Raji (cell line): ENCODE measurements around the gene ANKRD24.

ENCODE experiments used
- POLR2A ChIP-seq: IDR thresholded peaks from 2 replicates; pipeline ENCODE4 v1.6.1; 2011; ENCODE audit warnings: low read depth, low read length, control low read depth; ENCODE audit not compliant: insufficient read depth

The ANKRD24 gene

DNA sequence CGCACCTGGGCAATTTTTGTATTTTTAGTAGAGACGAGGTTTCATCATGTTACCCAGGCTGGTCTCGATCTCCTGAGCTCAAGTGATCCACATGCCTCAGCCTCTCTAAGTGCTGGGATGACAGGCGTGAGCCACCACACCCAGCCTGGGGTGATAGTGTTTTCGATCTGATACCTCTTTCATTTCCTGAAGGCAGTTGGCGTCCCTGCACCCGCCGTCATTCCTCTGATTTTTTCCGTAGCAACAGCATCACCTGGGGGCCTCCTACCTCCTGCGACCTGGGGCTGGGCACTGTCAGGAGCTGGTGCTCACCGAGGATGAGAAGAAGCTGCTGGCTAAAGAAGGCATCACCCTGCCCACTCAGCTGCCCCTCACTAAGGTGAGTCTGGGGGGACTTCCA, 18.2 kb upstream of the ANKRD24 start:
- TF ChIP-seq POLR2A = no peak

DNA sequence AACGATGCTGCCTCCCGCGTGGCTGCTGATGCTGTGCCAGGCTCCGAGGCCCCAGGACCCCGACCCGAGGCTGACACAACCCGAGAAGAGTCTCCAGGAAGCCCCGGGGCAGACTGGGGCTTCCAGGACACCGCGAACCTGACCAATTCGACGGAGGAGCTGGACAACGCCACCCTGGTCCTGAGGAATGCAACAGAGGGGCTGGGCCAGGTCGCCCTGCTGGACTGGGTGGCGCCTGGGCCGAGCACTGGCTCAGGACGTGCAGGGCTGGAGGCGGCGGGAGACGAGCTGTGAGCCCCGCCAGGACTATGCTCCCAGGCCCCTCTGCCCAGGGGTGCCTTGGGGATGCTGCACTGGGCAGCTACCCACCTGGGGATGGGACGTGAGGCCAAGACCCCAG, 10.8 kb upstream of the ANKRD24 start:
- no peak for TF ChIP-seq POLR2A

DNA sequence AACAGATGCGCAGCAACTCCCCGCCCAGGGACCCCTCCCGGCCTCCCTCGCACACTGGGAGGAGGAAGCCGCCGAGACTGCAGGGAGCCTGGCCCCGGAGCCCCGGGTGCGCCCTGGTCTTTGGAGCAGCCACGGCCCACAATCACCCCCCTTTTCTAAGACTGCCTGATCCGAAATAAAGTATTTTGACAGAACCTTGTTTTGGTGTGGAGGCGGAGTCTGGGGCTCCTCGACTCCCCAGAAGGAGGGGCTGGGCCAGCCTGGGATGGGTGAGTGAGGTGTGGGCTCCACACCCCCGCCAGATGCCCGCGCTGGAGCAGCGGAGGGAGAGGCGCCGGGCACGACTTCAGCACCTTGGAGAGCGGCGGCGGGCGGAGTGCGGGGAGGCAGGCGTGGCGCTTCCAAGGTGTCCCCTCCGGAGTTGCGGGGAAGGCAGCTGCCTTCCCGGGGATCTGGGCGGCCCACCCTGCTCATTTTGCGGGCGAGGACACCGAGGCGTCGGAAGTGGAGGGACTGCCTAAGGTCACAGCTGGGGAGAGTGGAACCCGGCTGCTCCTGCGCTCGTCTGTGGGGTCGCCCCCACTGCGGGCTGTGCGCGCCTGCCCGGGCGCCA, 9.5 kb upstream of the ANKRD24 start:
- no peak for TF ChIP-seq POLR2A

DNA sequence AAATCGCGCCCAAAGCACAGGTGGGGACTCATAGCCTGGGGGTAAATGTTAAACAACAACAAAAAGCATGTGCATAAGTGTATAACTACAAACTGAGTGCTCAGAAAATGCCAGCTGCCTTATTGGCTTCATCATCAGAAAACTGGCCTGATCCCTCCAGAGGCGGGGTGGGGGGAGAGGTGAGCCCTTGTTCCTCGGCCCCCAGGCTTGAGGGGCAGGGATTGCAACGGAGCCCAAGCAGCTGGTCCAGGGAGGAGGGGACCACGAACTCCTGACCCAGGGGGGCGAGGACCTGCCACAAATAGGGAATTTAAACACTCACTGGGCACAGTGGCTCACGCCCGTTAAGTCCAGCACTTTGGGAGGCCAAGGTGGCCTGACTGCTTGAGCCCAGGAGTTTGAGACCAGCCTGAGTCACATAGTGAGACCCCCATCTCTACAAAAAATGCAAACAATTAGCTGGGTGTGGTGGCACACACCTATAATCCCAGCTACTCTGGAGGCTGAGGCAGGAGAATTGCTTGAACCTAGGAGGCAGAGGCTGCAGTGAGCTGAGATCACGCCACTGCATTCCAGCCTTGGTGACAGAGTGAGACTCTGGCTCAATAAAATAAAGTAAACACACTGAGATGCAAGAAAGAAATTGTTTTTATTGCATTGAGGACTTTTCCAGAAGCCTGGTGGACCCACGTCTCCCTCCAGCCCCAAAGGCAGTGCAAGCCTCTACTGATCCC, 8.8 kb upstream of the ANKRD24 start:
- TF ChIP-seq POLR2A = no peak

DNA sequence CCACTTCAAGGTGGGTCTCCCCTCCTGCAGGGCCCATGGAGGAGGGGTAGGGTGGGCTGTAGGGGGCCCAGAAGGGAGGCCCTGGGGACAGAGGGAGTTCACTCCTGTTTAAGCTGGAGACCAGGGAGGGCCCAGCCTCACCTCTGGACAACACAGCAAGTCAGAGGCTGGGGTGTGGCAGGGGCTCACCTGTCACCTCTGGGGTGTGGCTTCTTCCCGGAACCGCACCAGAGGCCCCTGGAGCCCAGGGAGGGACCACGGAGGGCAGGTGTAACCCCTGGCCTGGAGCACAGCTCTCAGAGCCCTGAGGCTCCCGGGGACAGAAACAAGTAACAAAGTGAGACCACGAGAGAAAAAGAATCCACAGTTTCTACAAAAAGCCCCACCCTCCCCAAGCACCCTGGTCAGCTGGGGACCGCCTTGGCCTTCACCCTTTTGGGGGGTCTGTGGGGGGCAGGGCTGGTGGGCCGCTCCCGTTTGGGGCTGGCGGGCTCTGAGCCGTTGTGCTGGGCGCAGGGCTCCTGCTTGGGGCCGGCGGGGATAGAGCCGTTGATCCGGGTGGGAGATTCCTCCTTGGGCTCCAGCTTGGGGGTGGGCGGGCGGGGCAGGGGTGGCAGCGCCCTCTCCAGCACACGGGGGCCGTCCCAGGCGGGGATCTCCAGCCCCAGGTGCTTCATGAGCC, 8.1 kb upstream of the ANKRD24 start:
- TF ChIP-seq POLR2A = no peak

DNA sequence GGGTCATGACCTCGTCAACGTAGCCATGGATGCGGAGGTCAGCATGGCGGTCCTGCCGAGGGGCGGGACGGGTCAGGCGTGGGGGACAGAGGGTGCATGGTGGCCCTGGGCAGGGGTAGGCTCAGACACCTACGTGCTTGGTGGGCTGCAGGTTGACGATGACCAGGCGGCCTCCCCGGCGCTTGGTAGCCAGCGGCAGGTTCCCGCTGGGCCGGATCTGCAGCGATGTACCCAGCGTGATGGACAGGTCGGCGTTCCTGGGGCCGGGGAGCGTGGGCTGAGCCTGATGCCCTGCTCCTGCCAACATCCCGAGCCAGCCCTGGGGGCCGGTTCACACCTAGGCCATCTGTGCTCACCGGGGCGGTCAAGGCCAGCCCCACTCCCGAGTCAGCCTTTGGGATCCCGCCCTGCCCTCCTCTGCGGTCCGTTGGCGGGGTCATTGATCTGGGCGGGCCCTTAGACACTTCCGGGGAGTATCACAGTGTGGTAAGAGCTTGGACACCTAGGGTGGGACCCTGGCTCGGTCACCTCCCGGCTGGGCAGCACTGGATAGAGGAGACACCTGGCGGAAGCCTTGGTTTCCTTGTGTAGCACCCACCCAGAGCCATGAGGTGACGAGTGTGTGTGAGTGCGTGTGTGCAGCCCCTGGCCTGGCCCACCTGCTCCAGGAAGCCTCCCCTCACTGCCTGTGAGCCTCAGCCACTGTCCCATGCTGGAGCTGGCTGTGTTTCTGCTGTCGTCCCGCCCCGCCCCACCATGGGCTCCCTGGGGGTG, 7.4 kb upstream of the ANKRD24 start:
- no peak for TF ChIP-seq POLR2A

DNA sequence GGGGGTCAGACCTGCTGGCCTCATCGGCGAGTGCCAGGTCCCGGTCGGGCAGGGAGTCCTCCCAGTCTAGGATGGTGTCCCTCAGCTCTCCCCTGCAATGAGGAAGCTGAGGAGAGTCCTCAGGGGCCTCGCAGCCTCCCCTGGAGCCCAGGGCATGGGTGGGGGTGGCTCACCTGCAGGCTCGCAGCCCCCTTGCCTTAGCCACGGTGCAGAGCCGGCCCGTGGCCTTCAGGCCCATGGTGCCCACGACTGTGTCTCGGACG, 6.9 kb upstream of the ANKRD24 start:
- no peak for TF ChIP-seq POLR2A

DNA sequence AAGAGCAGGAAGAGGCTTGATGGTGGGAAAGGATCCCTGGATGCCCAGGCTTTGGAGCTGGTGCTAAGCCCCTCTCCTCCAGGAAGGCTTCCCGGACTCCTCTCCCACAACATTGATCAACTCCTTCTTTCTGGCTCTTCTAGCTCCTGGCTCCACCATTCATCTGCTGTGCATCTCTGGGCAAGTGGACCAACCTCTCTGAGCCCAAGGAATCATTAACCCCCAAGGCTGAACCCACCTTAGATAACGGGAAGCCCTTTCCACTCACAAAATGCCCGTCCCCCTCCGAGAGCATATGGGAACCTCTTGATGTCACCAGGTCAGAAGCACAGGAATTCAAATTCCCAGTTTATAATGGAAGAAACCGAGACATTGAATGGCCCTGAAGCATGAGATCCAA, 5.3 kb upstream of the ANKRD24 start:
- no peak for TF ChIP-seq POLR2A

DNA sequence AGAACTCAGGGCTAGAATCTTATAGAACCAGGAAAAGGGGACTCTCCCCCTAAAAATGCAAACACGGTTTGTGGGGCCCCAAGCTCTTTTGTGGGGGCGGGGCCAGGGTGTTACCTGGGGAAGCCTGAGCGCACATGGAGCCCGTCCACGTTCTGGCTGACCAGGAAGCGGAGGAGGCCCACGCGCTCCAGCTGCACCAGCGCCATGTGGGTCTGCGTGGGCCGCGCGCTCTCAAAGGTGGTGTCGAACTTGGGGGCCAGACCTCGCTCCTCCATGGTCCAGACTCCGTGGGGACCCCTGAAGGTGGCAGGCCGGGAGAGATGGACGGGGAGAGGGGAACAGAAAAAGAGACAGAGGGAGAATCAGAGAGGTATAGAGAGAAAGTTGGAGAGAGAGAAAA, 3.5 kb upstream of the ANKRD24 start:
- no peak for TF ChIP-seq POLR2A

DNA sequence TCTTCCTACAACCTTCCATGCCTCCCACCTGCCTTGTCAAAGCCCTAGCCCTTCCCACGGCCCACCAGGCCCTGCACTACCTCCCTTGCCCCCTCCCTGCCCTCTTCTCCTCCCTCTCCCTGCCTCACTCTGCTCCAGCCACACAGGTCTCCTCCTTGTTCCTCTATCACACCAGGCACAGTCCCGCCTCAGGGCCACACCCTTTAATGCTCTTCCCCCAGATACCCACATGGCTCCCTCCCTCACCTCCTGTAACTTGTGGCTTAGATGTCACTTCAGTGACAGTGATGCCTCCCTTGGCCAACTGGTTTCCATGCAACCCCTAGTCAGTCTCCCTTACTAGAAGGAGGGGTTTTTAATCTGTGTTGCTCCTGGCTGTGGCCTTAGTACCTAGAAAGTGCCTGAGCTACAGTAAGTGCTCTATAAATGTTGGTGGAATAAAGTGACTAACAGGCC, 1.4 kb upstream of the ANKRD24 start:
- TF ChIP-seq POLR2A = no peak

DNA sequence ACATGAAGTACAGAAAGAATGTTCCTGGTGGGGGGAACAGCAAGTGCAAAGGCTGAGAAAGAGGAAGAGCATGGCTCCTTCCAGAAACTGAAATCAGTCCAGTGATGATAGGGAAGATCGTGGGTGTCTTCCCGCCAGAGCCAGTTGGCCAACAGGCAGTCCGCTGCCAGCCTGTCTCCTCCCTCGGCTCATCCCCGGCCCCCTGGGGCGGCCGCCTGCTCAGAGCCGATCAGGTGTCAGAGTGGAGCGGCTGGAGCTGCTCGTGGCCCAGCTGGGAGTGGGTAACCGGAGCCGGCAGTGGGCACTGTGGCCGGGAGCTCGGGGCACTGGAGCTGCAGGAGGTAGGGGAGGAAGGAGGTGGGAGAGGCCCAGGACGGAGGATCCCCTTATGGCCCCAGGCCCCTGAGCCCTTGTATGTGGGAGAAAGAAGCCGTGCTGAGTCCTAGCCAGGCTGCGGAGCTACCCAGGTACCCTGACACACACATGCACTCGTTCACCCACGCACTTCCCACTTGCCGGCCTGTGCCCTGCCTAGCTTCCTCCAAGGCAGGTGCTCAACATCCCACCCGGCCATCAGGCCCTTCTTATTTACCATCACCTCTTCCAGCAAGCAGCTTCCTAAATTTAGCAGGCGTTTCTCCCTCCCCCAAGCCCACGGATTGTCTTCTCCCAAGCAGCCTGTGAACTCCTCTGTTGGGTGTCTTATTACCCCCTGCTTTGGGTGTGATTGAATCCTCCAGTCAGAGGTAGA, 1.7 kb downstream of the ANKRD24 start:
- no peak for TF ChIP-seq POLR2A

DNA sequence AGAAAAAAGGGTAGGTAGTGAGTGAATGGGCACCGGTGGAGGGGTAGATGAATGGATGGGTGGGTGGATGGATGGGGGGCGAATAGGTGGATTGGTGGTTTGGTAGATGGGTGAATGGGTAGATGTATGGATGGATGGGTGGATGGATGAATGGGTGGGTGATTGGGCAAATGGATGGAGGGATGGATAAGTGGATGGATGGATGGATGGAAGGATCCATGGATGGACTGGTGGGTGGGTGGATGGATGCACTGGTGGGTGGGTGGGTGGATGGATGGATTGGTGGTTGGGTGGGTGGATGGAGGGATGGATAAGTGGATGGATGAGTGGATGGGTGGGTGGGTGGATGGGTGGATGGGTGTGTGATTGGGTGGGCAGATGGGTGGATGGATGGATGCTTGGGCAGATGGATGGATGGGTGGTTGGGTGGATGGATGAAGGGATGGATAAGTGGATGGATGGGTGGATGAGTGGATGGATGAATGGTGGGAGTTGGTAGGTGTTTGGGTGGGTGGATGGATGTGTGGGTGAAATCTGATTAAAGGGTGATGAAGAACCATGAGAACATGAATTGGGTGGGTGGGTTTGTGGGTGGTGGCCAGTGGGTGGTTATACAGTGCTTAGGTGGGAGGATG, 2.3 kb downstream of the ANKRD24 start:
- no peak for TF ChIP-seq POLR2A

DNA sequence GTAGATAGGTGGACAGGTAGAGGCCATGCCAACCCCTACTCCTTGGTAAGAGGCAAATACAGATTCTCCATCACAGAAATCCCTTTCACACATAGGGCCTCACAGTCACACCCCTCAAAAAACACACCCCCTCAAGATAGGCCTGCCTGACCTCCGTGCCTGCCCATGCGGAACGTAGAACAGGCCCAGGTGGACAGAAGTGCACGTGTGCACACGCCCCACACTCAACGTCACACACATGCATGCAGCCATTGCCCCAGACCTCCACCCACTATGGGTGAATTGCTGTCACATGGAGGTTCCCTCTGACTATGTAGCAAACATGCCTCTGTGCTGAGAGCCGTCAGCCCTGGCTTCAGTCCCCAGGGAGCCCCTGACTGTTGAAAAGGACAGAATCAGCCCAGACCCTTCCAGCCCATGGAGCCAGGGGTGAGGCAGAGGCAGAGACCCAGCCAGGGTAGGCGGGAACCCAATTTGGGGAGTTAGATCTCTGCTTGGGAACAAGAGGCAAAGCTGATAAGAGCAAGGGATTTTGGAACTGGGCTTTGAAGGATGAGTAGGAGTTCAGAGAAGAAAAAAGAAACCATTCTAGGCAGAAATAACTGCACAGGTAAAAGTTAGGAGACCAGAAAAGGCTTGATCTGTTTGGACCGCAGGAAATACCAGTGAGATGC, 3.1 kb downstream of the ANKRD24 start:
- TF ChIP-seq POLR2A = no peak
